ENCODE data around the gene HAUS3. TPM values are rescaled to one million over a fixed set of nuclear protein-coding genes. Genes with fewer than 3 reads are reported as not detected.

HAUS3 gene
- total and polyA plus RNA-seq, 2 of the 8 experiments (the other 6 are each of a cell fraction or from before 2014, with no cell fraction given) = 3.2 to 14.8 TPM

- TF ChIP-seq CBX5 (IDR thresholded peaks at IDR 0.05; ENCODE audit: low read depth, low read length) (no peak), HDAC2 (IDR thresholded peaks at IDR 0.05; ENCODE audit: borderline replicate concordance in 1 of 2, low read depth in 2 of 2, low read length in 2 of 2) (no peak), CTCF (IDR thresholded peaks at IDR 0.05; ENCODE audit: control extremely low read depth in 1 of 3, insufficient read depth in 1 of 3, low read depth in 1 of 3, low read length in 3 of 3) (peak; percentile 89 to 99 (median 93)), POLR2A (IDR thresholded peaks at IDR 0.05; ENCODE audit: control extremely low read depth in 1 of 2, low read depth in 2 of 2, low read length in 2 of 2) (no peak), TEAD4 (IDR thresholded peaks at IDR 0.05; ENCODE audit: low read depth, low read length) (no peak), CHD2 (IDR thresholded peaks at IDR 0.05; ENCODE audit: low read length) (no peak), KDM1A (IDR thresholded peaks at IDR 0.05; ENCODE audit: borderline replicate concordance, low read length) (no peak), SP4 (IDR thresholded peaks at IDR 0.05; ENCODE audit: low read length) (no peak), SRF (IDR thresholded peaks at IDR 0.05; ENCODE audit: low read depth, low read length) (no peak), MAFK (IDR thresholded peaks at IDR 0.05; ENCODE audit: low read depth, low read length) (no peak)
- TF ChIP-seq, protein P1, sequence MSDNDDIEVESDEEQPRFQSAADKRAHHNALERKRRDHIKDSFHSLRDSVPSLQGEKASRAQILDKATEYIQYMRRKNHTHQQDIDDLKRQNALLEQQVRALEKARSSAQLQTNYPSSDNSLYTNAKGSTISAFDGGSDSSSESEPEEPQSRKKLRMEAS (IDR thresholded peaks at IDR 0.05) = no peak
Measured at GRCh38 chr4:2220016-2220630, 21.8 kb downstream of the HAUS3 start (continued).
